IMR-90 (cell line): ENCODE measurements around the gene NUBP2. TPM values are rescaled to one million over a fixed set of nuclear protein-coding genes. Genes with fewer than 3 reads are reported as not detected.

ENCODE experiments used
- ATAC-seq: fragments of 200-7000 bp; cut with Tn5 transposase; 2 replicates; pipeline ENCODE4 v1.9.1; 2020; ENCODE audit warnings: low read depth, mild to moderate bottlenecking, moderate library complexity
- BruUV-seq: library from RNA; stranded (reverse); fragments of 400-500 nt; replicated peaks from 2 replicates; lab custom pipeline; 2021; lab: Mats Ljungman, UMichigan
- CTCF ChIA-PET: fragments of 300-600 bp; formaldehyde crosslinking; extraction: SDS; loops from one replicate; lab custom pipeline; 2021; ENCODE audit warnings: antibody characterized with exemption; lab: Yijun Ruan, JAX
- POLR2A ChIA-PET: fragments of 300-600 bp; sonication (Branson Sonifier 250); formaldehyde crosslinking; loops from one replicate; lab custom pipeline; 2022; ENCODE audit warnings: antibody characterized with exemption; ENCODE audit not compliant: unreplicated experiment; lab: Charles Lee
- DNase-seq: peaks from one replicate; pipeline ENCODE4 v3.0.0; 2013
- H2AFZ ChIP-seq: replicated peaks from 2 replicates; pipeline ENCODE3; 2013; ENCODE audit warnings: low read length, mild to moderate bottlenecking; ENCODE audit not compliant: poor library complexity
- H2AK5ac ChIP-seq: 2 replicates; pipeline ENCODE4 v1.6.1; 2013; ENCODE audit warnings: low read depth, low read length, inconsistent platforms
- H2AK9ac ChIP-seq: replicated peaks from 2 replicates; pipeline ENCODE3; 2013; ENCODE audit warnings: mild to moderate bottlenecking, low read depth, low read length, moderate library complexity; ENCODE audit not compliant: poor library complexity
- H2BK120ac ChIP-seq: 2 replicates; pipeline ENCODE4 v1.6.1; 2013; ENCODE audit warnings: low read depth, low read length, inconsistent platforms
- H2BK15ac ChIP-seq: 3 replicates; pipeline ENCODE4 v1.6.1; 2013; ENCODE audit warnings: low read depth, low read length, inconsistent platforms
- H2BK20ac ChIP-seq: 2 replicates; pipeline ENCODE4 v1.6.1; 2013; ENCODE audit warnings: low read depth, mild to moderate bottlenecking, inconsistent platforms, low read length, moderate library complexity
- H2BK5ac ChIP-seq: 2 replicates; pipeline ENCODE4 v1.6.1; 2013; ENCODE audit warnings: mild to moderate bottlenecking, low read depth, low read length, inconsistent platforms; ENCODE audit not compliant: poor library complexity, severe bottlenecking
- H3K14ac ChIP-seq: replicated peaks from 2 replicates; pipeline ENCODE4 v1.6.1; 2013; ENCODE audit warnings: low read depth, low read length, inconsistent platforms
- H3K18ac ChIP-seq: 2 replicates; pipeline ENCODE4 v1.6.1; 2013; ENCODE audit warnings: low read depth, low read length, control low read depth
- H3K23ac ChIP-seq: 2 replicates; pipeline ENCODE4 v1.6.1; 2013; ENCODE audit warnings: low read depth, low read length, inconsistent platforms
- H3K27ac ChIP-seq: 2 replicates; pipeline ENCODE4 v1.5.1; 2013; ENCODE audit warnings: mild to moderate bottlenecking, control low read depth, low read length; ENCODE audit not compliant: insufficient read depth
- H3K27me3 ChIP-seq: 2 replicates; pipeline ENCODE4 v1.6.1; 2013; ENCODE audit warnings: low read length; ENCODE audit not compliant: control insufficient read depth, insufficient read depth
- H3K36me3 ChIP-seq: 2 replicates; pipeline ENCODE4 v1.6.1; 2013; ENCODE audit warnings: low read length, mixed read lengths; ENCODE audit not compliant: control insufficient read depth, insufficient read depth
- H3K4ac ChIP-seq: 2 replicates; pipeline ENCODE4 v1.6.1; 2013; ENCODE audit warnings: low read depth, low read length, inconsistent platforms
- H3K4me1 ChIP-seq: 2 replicates; pipeline ENCODE4 v1.6.1; 2013; ENCODE audit warnings: low read length, mixed read lengths; ENCODE audit not compliant: control insufficient read depth, insufficient read depth
- H3K4me2 ChIP-seq: 2 replicates; pipeline ENCODE4 v1.6.1; 2013; ENCODE audit warnings: low read depth, mild to moderate bottlenecking, control low read depth, low read length, moderate library complexity
- H3K4me3 ChIP-seq: 2 replicates; pipeline ENCODE4 v1.5.1; 2013; ENCODE audit warnings: low read depth, mild to moderate bottlenecking, control low read depth, low read length, moderate library complexity; ENCODE audit not compliant: insufficient read depth
- H3K56ac ChIP-seq: 2 replicates; pipeline ENCODE4 v1.6.1; 2013; ENCODE audit warnings: low read length, inconsistent platforms; ENCODE audit not compliant: insufficient read depth; ENCODE audit errors: extremely low read depth
- H3K79me1 ChIP-seq, 2 experiments: 2 replicates each; pipeline ENCODE4 v1.6.1; 2013; ENCODE audit warnings: low read length in 2 of 2, inconsistent platforms in 1 of 2, low read depth in 1 of 2
- H3K9ac ChIP-seq: 2 replicates; pipeline ENCODE4 v1.6.1; 2013; ENCODE audit warnings: low read depth, low read length, control low read depth
- H3K9me1 ChIP-seq: 2 replicates; pipeline ENCODE4 v1.6.1; 2013; ENCODE audit warnings: low read length, inconsistent platforms; ENCODE audit not compliant: insufficient read depth
- H3K9me3 ChIP-seq: 2 replicates; pipeline ENCODE4 v1.6.1; 2013; ENCODE audit warnings: low read length; ENCODE audit not compliant: control insufficient read depth, insufficient read depth
- H4K20me1 ChIP-seq: 2 replicates; pipeline ENCODE4 v1.6.1; 2013; ENCODE audit warnings: low read length, inconsistent platforms; ENCODE audit not compliant: insufficient read depth
- H4K5ac ChIP-seq: 2 replicates; pipeline ENCODE4 v1.6.1; 2013; ENCODE audit warnings: mild to moderate bottlenecking, low read depth, low read length, control low read depth
- H4K8ac ChIP-seq, 2 experiments: 2 replicates each; pipeline ENCODE4 v1.6.1; 2013; ENCODE audit warnings: low read depth in 2 of 2, low read length in 2 of 2, control low read depth in 1 of 2, inconsistent platforms in 1 of 2
- H4K91ac ChIP-seq: 2 replicates; pipeline ENCODE4 v1.6.1; 2013; ENCODE audit warnings: low read depth, low read length, inconsistent platforms; ENCODE audit not compliant: insufficient read depth
- BHLHE40 ChIP-seq: fragments of 150-350 bp; IDR thresholded peaks from 2 replicates; pipeline ENCODE4 v1.6.1; 2016; ENCODE audit warnings: mild to moderate bottlenecking, low read depth, low read length
- CEBPB ChIP-seq: IDR thresholded peaks from 2 replicates; pipeline ENCODE4 v1.6.1; 2012; ENCODE audit warnings: low read depth, low read length, improper control_type of control experiment
- CHD1 ChIP-seq: IDR thresholded peaks from 2 replicates; pipeline ENCODE4 v1.6.1; 2012; ENCODE audit warnings: low read depth, low read length, improper control_type of control experiment
- ELK1 ChIP-seq: fragments of 150-350 bp; IDR thresholded peaks from 2 replicates; pipeline ENCODE4 v1.6.1; 2016; ENCODE audit warnings: low read depth, mild to moderate bottlenecking, low read length, moderate library complexity, borderline replicate concordance
- FOS ChIP-seq: fragments of 150-350 bp; IDR thresholded peaks from 2 replicates; pipeline ENCODE4 v1.6.1; 2016; ENCODE audit warnings: low read depth, low read length
- MAFK ChIP-seq: IDR thresholded peaks from 2 replicates; pipeline ENCODE4 v1.6.1; 2012; ENCODE audit warnings: low read depth, low read length, improper control_type of control experiment
- MAZ ChIP-seq: IDR thresholded peaks from 2 replicates; pipeline ENCODE4 v1.6.1; 2012; ENCODE audit warnings: low read depth, mild to moderate bottlenecking, low read length, improper control_type of control experiment, moderate library complexity, borderline replicate concordance
- MXI1 ChIP-seq: IDR thresholded peaks from 2 replicates; pipeline ENCODE4 v1.6.1; 2012; ENCODE audit warnings: low read depth, mild to moderate bottlenecking, low read length, moderate library complexity, borderline replicate concordance
- POLR2A ChIP-seq: IDR thresholded peaks from 2 replicates; pipeline ENCODE4 v1.6.1; 2012; ENCODE audit warnings: mild to moderate bottlenecking, low read depth, low read length
- RAD21 ChIP-seq: IDR thresholded peaks from 2 replicates; pipeline ENCODE4 v1.6.1; 2012; ENCODE audit warnings: low read length, improper control_type of control experiment
- RCOR1 ChIP-seq: IDR thresholded peaks from 2 replicates; pipeline ENCODE4 v1.6.1; 2012; ENCODE audit warnings: mild to moderate bottlenecking, low read length, improper control_type of control experiment; ENCODE audit not compliant: insufficient replicate concordance
- SMC3 ChIP-seq: fragments of 150-350 bp; IDR thresholded peaks from 2 replicates; pipeline ENCODE4 v1.6.1; 2016; ENCODE audit warnings: low read depth, mild to moderate bottlenecking, antibody characterized with exemption, low read length, moderate library complexity
- WGBS, 2 experiments: methylation state at CpG; one replicate each; pipeline versions ENCODE4 v1.1.5 to v1.1.7; 2013; ENCODE audit warnings: missing lambda C conversion rate in 2 of 2; ENCODE audit not compliant: insufficient read length in 1 of 2; ENCODE audit errors: extremely low coverage in 2 of 2; 5-methylcytosine and 5-hydroxymethylcytosine counted together
- dilution Hi-C: fragments of 300-500 bp; cut with HindIII; formaldehyde crosslinking; loops from one replicate; pipeline ENCODE4 v1.14.3; 2018; ENCODE audit warnings: low sequenced_read_pairs; ENCODE audit not compliant: unreplicated experiment
- in situ Hi-C: fragments of 300-500 bp; cut with MboI; formaldehyde crosslinking; loops from 3 replicates; pipeline ENCODE4 v1.14.3; 2019; ENCODE audit warnings: low sequenced_read_pairs, inconsistent platforms, mixed read lengths
- intact Hi-C: fragments of 100-400 bp; cut with micrococcal nuclease; formaldehyde crosslinking; loops from 2 replicates; pipeline ENCODE4 v1.10.0; 2022
- polyA plus RNA-seq, 3 experiments: library from polyadenylated mRNA; depleted of rRNA; stranded (reverse); fragments of >200 nt; gene quantifications; 2 replicates each; pipeline ENCODE4 v1.2.3, GENCODE V29; 2012; ENCODE audit warnings: low replicate concordance in 1 of 3
- total RNA-seq: library from RNA; depleted of rRNA; stranded (reverse); fragments of >200 nt; gene quantifications from 2 replicates; pipeline ENCODE4 v1.2.3, GENCODE V29; 2012
- TF ChIP-seq, protein P1 (sequence below): fragments of 150-350 bp; IDR thresholded peaks from 2 replicates; pipeline ENCODE4 v1.6.1; 2017; ENCODE audit warnings: mild to moderate bottlenecking, antibody characterized with exemption, low read length, low read depth
- TF ChIP-seq, protein P2 (sequence below): conservative IDR thresholded peaks from 2 replicates; pipeline ENCODE4 v1.5.1; 2012; ENCODE audit warnings: mild to moderate bottlenecking, low read depth, low read length, improper control_type of control experiment

NUBP2 gene
- total and polyA plus RNA-seq, 2 of the 4 experiments (the other 2 are of a cell fraction): 62.6 to 131 TPM

- ChIA-PET POLR2A (no interaction called here), CTCF (no interaction called here)
- intact Hi-C loops (no loop called here), dilution Hi-C loops (no loop called here), in situ Hi-C loops (no loop called here)
- Histone ChIP-seq H3K27ac (no peak overlapping the region), H3K36me3 (peaks cover 64% of the 10 kb centered on the region), H3K4me1 (peaks cover 5% of the 10 kb centered on the region), H3K23ac (no peak overlapping the region), H2BK20ac (no peak overlapping the region), H3K4me2 (no peak overlapping the region), H4K20me1 (peaks cover 22% of the 10 kb centered on the region), H4K8ac (no peak overlapping the region), H4K91ac (no peak overlapping the region), H3K9me3 (no peaks in the 10 kb centered on the region), H2BK15ac (no peak overlapping the region), H3K9ac (no peak overlapping the region), H2AK5ac (no peak overlapping the region), H3K14ac (no peak overlapping the region), H3K18ac (no peak overlapping the region), H3K4ac (no peak overlapping the region), H3K27me3 (no peaks in the 10 kb centered on the region), H3K56ac (no peak overlapping the region), H2AFZ (no peak overlapping the region), H3K9me1 (no peaks in the 10 kb centered on the region), H4K5ac (no peak overlapping the region), H2BK5ac (no peak overlapping the region), H3K79me1 (peaks cover 7 to 25% of the 10 kb centered on the region in 2 experiments; a peak in 3 of 4 replicates), H3K4me3 (no peak overlapping the region), H2AK9ac (no peak overlapping the region), H2BK120ac (no peak overlapping the region)
- no peak for DNase-seq
- no peak for ATAC-seq
- WGBS, 2 experiments: 96% methylated on average over 13 of the region's 42 CpGs; no CpG with 5 or more reads in 1 of the 2 experiments
- BruUV-seq: no TSS peak
- TF ChIP-seq FOS: no peak
- TF ChIP-seq SMC3: no peak
- TF ChIP-seq MAFK: no peak
- TF ChIP-seq BHLHE40: no peak
- TF ChIP-seq, protein P1, sequence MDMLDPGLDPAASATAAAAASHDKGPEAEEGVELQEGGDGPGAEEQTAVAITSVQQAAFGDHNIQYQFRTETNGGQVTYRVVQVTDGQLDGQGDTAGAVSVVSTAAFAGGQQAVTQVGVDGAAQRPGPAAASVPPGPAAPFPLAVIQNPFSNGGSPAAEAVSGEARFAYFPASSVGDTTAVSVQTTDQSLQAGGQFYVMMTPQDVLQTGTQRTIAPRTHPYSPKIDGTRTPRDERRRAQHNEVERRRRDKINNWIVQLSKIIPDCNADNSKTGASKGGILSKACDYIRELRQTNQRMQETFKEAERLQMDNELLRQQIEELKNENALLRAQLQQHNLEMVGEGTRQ: no peak
- no peak for TF ChIP-seq CEBPB
- no peak for TF ChIP-seq POLR2A
- no peak for TF ChIP-seq RAD21
- TF ChIP-seq ELK1: no peak
- no peak for TF ChIP-seq CHD1
- TF ChIP-seq RCOR1: no peak
- no peak for TF ChIP-seq MXI1
- no peak for TF ChIP-seq MAZ
- TF ChIP-seq, protein P2, sequence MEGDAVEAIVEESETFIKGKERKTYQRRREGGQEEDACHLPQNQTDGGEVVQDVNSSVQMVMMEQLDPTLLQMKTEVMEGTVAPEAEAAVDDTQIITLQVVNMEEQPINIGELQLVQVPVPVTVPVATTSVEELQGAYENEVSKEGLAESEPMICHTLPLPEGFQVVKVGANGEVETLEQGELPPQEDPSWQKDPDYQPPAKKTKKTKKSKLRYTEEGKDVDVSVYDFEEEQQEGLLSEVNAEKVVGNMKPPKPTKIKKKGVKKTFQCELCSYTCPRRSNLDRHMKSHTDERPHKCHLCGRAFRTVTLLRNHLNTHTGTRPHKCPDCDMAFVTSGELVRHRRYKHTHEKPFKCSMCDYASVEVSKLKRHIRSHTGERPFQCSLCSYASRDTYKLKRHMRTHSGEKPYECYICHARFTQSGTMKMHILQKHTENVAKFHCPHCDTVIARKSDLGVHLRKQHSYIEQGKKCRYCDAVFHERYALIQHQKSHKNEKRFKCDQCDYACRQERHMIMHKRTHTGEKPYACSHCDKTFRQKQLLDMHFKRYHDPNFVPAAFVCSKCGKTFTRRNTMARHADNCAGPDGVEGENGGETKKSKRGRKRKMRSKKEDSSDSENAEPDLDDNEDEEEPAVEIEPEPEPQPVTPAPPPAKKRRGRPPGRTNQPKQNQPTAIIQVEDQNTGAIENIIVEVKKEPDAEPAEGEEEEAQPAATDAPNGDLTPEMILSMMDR: no peak
These were observed 15.4 kb upstream of the NUBP2 start for GRCh38 chr16:1767116-1767994.
